Activated CD4-positive, CD25-positive, alpha-beta regulatory T cell treated with anti-CD3 and anti-CD28 coated beads, Interleukin-2, amount 50 U/mL, for 24 hours (primary cell): ENCODE measurements around the gene DEDD.

Experiments
- ATAC-seq, 2 donors: fragments of 150-1000 bp; cut with Tn5 transposase; one replicate each; pipeline ENCODE4 v1.10.0; 2021; ENCODE audit warnings: mild to moderate bottlenecking in 1 of 2, moderate library complexity in 1 of 2

Gene DEDD, protein sequence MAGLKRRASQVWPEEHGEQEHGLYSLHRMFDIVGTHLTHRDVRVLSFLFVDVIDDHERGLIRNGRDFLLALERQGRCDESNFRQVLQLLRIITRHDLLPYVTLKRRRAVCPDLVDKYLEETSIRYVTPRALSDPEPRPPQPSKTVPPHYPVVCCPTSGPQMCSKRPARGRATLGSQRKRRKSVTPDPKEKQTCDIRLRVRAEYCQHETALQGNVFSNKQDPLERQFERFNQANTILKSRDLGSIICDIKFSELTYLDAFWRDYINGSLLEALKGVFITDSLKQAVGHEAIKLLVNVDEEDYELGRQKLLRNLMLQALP

DNA sequence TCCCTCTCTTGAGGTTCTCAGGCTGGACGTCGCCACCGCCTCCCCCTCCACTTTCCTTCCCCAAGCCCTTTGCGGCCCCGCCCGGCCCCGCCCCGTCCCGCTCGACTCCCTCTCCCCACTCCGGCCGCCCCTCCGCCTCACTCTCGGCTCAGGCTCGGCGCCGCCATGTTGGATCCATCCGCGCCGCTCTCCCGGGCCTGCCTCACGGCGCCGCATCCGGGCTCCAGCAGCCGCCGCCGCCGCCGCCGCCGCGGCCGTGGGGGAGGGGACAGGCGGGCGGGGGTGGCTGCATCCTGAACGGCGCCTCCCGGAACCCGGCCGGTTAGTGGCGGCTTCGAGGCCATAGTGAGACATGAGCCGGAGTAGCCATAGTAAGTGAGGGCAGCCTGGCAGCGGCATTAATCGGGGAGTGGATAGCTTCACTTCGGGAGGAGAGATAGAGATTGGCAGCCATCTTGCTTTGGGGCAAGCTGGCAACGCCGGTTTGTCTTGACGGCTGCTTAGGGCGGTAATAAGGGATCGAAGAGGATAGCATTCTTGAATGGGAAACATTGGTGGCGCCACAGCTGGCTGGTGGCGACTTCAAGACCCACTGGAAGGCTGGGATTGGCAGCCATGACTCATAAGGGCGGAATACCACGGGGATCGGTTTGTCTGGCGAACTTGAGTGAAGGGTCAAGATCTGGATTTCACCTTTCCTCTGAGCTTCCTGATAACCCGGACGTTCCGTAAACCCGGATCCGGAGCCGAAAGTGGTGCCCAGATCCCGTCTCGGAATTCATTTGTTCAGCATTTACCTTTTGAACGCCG lies at the start of gene DEDD:
Gene DEDD, minus strand, starts transcription at position 258 of the 810 bp plus-strand sequence. CDS start 8,205 bp downstream, outside the sequence.
- peak; percentile 96 to 97 for ATAC-seq

DNA sequence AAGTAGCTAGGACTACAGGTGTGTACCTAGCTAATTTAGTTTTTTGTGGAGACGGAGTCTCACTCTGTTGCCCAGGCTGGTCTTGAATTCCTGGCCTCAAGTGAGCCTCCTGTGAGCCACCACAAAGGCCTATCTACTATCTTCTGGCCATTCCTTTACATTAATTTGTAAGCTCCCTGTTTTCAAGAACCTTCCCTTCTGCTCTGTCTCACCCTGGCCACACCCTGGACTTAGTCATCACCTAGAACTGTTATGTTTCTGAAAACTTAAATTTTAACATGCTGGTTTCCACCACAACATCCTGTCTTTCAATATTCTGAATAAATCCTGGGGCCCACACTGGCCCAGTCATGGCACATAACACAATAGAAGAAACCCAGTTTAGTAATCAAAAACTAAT lies 49.7 kb upstream of the DEDD start:
- peak; percentile 85 to 86 for ATAC-seq

DNA sequence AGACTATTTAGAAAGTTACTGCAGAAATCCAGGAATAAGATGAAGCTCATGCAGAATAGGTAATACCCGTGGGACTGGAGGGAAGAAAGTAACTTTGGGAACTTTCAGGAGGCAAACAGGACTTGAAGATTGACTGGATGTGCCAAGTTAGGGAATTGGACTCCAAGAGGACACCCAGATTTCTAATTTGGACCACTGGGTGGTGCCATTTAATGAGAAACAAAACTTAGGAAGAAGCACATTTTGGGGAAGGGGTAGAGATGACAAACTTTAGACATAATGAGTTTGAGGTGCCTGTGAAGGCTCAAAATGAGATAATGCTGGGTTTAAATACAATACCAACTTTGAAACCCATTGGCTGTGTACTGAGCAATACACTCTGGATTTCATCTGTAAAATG lies 48.2 kb upstream of the DEDD start:
- ATAC-seq = no peak

DNA sequence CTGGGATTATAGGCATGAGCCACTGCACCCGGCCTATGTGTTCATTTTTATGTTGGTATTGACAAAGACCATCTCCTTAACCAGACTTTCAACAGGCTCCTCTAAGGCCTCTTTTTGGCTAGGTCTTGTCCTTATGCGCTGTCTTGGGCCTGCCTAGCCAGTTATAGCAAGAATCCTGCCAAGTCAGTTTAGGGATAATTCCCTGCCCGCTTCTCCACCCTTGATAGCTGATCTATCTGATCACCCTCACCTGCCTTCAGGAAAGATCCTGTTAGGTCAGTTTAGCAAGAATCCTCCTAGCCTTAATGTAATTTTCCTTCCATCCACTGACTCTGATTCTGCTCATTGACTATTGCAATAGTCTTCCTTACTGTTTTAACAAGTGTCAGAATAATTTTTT lies 47.2 kb upstream of the DEDD start:
- ATAC-seq = no peak

DNA sequence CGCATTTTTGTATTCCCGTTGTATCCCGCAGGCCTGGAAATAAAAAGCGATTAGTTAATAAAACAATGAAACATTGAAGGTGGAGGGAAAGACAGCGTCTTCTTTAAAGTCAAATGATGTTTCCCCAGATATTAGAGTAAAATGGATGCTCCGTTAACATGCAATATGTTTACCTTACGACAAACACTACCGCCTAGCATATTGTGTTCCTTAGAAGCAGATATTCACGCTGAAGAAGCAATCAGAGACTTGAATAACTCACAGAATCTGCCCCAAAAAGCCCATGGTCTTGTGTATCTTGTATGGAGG lies 45.4 kb upstream of the DEDD start:
- ATAC-seq = no peak

DNA sequence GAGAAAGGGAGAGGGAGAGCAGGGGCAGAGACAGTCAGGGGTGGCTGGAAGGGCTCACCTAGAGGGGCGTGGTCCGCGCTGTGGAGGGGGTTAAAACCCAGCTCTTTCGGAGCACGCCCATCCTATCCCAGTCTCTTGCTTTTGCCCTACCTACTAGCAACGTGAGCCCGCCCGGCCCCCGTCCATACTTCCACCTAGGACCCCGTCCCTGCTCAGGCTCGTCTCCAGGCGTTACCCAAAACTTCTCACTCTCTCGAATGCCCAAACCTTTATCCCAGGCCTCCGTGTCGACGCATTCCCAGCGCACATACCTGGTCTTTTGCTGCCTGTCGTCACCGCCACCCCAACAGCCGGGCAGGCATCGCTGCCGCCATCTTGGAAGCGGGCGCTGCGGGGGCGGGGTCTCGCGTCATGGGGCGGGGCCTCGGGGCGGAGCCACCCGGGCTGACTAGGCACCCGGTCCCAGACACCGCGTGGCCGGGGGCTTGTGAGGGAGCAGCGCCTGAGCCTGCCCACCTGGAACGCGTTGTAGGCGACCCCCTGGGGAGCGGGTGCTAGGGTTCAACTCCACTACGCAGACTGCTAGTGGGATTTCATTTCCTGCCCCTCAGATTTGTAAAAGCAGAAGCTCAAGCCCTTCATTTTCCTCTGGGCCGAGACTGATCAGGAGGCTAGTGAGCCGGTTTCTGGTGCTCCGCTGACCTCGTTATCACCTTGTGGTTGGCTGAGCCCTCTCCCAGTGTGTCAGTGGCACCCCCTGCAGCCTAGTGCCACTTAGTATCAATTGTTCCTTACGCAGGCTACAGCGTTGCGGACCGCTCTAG lies 44.9 kb upstream of the DEDD start, which contains the start of gene B4GALT3:
Gene B4GALT3, minus strand, starts transcription at position 396 of the 824 bp plus-strand sequence. CDS start 1,447 bp downstream, outside the sequence.
- ATAC-seq = peak; percentile 80 to 84

DNA sequence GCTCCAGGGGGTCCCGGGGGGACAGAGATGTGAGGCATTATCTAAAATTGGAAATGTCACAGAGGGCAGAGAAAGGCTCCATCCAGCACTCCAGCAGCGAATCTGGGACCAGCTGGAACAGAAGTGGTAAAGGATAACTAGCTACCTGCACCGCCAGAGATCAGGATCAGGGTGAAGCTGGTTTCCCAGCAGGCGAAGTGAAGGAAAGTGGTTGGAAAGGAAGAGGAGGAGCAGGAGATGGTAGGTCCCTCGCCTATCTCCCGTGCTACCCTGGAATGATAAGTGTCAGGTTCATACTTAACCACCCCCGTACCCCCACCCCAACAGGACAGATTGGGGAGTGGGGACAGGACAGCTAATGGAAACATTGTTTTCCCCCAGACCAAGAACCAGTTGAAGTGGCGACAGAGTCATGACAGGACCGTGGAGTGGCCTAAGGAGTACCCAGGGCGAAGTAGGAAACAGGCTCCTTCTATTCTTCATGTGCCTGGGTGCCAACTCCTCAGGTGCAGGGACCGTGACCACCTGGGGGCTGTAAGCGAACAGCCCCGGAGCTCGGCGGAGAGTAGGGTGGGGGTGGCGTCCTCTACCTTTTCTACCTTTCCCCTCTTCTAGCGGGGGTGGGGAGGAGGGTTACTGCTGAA lies 44.1 kb upstream of the DEDD start:
- no peak for ATAC-seq

DNA sequence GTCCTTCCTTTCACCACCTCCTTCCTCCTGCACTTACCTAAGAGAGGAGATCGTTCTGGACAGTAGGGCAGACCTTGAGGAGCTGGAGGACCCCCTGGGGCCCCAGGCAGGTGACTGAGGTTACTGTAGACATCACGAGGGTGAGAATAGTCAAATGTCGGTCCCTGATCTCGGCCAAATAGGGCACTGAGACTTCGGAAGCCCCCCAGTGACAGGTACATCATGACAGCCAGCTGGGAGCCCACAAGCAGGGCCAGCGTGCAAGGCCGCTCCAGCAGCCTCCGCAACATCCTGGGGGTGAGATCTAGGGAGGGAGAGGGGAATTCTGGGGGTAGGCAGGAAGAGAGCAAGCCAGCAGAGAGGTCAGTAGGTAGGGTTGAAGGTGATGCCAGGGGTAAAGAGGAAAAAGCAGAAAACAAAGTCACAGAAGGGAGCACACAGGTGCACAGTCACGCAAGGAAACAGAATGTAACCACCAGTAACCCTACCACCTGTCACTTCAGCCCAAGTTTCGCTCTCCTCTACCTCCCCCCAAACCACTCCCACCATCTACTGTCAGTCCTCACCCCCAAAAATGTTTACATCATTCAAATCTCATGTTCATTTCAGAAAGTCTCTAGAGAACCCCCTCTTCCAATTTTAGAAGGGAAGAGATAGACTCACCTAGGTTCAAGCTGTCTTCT lies 43.4 kb upstream of the DEDD start:
- no peak for ATAC-seq

DNA sequence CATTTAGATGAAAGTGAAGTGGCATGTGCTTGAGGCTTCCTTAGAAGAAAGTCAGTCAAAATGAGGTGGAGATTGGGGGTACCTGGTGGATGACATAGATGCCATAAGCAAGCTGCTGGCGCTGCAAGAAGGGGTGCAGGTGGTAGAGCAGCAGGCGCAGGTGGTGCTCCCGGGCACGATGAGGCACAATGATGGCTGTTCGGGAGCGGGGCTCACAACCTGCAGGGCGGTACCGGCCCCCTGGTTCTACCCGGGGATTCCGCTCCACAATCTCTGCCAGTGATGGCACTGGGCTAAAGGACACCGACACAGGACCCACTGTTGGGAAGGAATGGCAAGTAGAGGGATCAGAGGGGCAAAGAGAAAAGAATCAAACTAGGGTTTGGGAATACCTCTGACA lies 42.4 kb upstream of the DEDD start:
- no peak for ATAC-seq

DNA sequence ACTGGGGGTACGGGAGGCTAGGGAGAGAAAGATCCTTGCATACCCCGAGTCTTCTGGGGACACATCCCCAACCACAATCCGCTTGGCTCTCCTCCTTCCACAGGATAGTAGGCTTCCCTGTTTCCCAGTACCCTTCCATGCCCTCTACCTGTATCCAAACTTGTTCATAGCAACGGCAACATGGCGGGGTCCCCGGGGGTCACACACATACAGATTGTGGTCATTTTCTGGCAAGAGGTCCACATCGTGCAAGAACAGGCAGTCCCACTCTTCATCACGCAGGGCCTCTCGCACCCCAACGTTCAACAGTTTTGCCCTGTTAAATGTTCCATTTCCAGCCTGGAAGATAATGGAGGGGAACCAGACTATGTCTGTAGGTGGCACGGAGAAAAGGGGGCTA lies 41.2 kb upstream of the DEDD start:
- no peak for ATAC-seq

DNA sequence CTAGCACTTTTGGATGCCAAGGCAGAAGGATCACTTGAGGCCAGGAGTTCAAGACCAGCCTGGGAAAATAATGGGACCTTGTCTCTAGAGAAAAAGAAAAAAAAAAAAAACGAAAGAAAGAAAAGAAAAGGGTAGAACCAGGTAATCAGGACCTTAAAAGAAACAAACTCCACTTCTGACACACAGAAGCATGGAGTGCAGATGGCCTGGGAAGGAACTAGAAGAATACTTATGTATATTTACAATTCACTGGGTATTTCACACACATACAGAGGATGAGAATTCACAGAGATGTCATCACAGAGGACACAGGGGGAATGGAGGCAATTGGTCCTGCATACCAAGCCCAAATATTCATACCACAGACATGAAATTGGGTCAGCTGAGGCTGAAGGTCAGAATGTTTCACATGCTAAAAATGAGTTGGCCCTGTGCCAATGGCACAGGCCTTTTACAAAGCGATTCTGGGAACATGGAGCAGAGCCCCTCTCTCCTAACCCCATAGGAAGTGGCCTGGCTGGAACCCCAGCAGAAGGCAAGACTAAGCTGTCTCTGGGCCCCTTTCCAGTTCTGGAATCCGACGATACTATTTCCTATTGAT lies 40.4 kb upstream of the DEDD start:
- no peak for ATAC-seq

DNA sequence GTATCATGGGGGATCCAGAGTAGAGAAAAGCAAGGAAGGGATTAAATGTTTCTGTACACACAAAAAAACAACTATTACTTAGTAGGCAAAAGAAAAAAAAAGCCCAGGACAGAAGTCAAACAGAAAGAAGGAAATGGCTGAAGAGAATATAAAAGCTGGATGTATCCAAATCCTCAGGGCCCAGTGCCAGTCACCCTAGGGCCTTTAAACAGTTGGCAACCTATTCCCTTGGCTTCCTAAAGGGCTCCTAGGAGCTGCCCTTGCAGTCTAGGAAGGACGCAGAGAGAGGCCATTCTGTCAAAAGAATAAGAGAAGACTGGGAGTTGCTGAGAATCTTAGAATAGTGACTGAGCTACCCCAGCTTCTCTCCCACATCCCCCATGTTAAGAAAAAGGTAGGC lies 39.9 kb upstream of the DEDD start:
- no peak for ATAC-seq

DNA sequence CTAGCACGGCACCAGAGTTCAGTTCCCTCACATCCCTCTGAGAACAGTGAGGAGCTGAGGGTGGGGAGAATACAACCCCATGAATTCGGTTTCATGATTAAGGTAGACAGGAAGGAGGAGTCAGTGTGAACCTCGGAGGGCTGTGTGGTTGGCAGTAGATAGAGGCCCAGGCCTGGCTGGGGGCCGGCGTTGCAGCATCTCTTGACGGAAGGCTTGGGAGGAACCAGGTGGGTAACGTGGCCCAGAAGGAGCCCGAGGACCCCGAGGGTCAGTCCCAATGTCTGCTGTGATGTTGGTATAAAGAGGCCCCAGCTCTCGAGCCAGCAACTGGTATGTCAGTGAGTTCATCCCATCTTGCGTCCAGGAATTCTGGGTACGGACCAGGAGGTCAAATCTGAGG lies 39.2 kb upstream of the DEDD start:
- ATAC-seq = no peak

DNA sequence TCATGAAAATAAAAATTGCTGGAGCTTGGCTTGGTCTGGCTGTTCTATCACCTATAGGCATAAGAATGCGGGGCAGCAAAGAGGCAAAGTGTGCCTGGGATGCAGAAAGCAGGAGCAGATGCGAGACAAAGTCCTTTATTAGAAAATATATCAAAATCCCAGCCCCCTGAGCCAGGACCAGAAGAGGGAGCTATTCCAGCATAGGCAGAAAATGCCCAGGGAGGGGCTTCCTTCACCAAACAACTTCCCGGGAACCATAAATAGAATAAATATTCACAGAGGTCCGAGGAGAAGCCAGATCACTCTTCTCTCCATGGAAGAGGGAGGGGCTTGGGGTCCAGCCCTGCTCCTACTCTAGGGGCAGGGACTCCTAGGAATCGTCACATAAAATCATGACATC lies 38.7 kb upstream of the DEDD start:
- no peak for ATAC-seq

DNA sequence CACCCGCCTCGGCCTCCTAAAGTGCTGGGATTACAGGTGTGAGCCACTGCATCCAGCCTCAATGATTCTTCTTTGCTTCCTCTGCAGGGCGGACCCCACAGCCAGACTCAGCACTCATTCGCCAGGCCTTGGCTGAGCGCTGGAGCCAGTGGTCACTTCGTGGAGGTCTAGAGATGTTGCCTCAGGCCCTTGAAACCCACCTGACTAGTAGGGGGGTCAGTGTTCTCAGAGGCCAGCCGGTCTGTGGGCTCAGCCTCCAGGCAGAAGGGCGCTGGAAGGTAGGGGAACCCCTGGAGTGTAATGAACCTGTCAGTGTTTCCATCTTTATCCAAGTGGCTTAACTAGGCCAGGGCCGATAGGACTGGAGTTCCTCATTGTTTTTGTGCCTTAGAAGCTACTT lies 36.4 kb upstream of the DEDD start:
- ATAC-seq = no peak

DNA sequence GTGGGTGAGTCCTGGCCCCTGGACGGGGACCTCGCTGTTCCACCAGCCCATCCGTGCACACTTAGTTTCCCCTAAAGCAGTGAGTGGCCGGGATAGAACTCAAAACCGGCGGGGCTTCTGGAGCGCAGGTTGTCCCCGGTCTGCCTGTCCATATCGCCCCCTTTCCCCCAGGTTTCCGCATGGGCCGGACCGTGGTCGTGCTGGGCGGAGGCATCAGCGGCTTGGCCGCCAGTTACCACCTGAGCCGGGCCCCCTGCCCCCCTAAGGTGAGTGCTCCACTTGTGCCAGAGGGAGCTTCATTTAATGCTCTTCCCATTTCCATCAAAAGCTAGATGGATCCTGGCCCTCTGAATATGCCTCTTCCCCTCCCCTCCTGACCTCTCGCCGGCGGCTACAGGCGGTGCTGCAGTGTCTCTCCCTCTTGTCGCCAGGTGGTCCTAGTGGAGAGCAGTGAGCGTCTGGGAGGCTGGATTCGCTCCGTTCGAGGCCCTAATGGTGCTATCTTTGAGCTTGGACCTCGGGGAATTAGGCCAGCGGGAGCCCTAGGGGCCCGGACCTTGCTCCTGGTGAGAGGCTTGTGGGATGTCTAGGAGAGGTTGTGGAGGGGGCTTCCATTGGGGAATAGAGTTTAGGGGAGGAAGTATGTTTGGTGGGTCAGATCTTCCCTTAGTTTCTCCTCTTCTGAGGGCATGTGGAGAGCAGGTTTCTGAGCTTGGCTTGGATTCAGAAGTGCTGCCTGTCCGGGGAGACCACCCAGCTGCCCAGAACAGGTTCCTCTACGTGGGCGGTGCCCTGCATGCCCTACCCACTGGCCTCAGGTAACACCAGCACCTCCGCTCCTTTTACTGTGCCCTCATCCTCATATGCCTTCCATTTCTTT lies 34.4 kb upstream of the DEDD start:
- no peak for ATAC-seq

DNA sequence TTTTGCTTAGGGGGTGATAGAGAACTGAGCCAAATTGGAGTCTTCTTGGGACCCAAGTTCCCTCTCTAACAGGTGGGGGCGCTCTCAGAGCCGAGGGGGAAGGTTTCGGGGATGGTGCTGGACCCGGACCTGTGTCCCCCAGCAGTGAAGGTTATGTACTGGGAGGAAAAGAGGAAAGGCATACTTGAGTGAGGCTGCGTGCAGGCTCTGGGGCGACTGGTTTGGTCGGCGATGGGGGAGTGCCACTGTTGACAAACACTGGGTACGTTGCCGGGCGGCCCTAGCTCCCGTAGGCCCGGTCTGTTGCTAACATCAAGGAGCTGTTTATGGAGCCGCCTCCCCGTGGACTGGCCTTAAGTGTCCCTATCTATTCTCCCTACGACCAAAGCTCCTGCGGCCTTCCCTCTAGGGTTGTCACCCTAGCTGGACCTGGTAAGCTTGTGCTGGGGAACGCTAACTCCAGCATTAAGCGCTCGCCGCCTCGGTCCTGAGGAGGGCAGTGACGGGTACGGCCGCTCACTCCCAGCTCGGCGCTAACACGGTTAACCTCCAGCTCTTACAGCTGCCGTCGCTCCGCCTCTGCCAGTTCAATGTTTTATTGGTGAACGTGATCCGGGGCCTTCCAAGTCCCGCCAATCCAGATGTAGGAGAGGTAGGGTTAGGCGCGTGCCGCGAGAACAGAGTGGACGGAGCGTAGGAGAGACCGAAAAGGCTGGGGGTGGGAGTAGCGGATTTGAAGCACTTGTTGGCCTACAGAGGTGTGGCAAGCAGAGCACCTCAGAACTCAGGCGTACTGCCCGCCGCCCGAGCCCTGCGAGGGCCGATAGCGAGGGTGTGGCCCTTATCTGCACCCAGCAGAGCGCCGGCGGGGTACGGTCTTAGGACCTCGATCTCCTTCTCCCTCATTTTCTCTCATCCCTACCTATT lies 33.5 kb upstream of the DEDD start, which contains the start of gene PPOX:
Gene PPOX, plus strand, starts transcription at position 685 of the 927 bp plus-strand sequence. CDS start 422 bp downstream, outside the sequence.
- peak; percentile 96 to 98 for ATAC-seq

DNA sequence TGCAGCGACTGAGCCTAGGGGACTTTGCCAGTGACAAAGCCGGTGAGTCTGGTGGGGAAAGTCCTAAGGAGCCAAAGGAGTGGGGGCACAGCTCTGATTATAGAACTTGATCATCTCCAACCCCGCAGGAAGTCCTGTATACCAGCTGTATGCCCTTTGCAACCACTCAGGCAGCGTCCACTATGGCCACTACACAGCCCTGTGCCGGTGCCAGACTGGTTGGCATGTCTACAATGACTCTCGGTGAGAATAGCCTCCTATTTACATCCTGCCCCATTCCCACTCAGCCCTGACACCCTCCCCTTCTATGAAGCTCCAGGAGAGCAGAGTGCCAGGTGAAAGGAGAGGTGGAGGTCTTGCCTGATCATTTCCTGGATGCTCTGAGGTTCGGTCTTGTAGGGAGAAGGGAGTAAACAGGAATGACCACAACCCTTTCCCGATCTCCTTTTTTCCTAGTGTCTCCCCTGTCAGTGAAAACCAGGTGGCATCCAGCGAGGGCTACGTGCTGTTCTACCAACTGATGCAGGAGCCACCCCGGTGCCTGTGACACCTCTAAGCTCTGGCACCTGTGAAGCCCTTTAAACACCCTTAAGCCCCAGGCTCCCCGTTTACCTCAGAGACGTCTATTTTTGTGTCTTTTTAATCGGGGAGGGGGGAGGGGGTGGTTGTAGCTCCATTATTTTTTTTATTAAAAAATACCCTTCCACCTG lies 32.6 kb upstream of the DEDD start:
- no peak for ATAC-seq

DNA sequence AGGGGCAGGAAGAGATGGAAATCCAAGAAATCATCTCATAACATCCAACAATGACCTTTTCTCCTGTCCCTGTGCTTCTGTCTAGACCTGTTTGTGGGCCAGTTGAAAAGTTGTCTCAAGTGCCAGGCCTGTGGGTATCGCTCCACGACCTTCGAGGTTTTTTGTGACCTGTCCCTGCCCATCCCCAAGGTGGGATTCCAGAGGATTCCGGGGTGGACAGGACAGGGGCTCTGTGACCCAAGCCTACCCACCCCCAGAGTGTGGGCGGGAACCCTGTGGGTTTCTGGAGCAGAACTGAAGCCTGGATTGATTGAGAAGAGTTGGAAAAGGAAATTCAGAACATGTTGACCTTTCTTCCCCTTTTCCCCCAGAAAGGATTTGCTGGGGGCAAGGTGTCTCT lies 31.3 kb upstream of the DEDD start:
- no peak for ATAC-seq
